GM19468 (cell line): Measurements from ENCODE around the gene CNOT2.

Source experiments
- ATAC-seq: cut with Tn5 transposase; IDR thresholded peaks from one replicate; pipeline ENCODE4 v1.9.1; 2021; ENCODE audit warnings: mild to moderate bottlenecking, moderate library complexity, moderate number of reproducible peaks; ENCODE audit not compliant: unreplicated experiment; ENCODE audit errors: extremely low read depth

The CNOT2 gene

DNA sequence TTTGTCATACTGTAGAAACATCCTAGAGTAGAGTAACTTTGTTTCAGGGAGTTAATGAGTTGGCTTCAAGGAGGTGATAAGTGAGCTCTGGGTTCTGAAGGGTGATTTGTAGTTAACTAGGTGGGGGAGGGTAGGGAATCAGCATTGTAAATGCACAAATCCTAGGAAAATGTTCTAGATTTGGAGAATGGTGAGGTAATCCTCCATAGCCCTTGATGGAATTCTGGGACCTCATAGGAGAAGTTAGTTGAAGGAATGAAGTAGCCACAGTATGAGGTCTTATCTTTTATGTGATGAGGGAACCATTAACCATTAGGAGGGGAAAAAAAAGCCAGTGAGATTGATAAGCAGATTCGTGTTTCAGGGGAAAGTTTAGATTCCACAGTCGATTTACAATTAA lies 8.0 kb downstream of the CNOT2 start:
- ATAC-seq, result no peak

DNA sequence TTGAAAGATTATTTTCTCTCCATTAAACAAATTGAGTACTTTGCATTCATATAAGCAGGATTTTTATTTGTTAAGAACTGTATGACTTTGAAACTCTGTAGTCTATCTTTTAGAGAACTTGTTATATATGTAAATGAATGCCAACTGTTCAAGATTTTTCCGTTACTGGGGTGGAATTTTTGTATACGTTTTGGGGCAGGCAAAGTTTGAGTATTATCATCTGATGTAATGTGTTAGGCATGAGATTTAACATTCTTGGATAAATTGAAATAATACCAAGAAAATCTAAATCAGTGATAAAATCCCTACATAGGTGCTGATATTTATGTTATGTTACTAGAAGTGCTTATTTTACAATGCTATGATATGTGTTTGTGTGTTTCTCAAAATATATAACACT lies 8.4 kb downstream of the CNOT2 start:
- ATAC-seq, result no peak

DNA sequence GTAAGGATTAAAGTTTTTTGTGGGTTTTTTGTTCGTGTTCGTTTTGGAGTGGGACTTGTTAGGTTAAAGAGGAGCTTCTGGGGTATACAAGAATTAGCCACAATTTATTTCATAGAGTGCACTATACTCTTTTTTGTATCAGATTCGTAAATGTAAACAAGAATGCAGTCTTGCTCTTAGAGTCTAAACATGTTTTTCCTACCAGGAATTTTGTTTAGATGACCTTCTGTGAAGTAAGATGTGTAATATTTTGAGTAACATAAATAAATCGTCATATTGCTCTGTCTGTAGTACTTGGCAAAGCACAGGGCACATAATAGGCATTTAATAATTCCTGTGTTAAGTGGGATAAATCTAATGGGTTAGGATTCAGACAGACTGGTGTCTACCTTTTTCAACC lies 9.6 kb downstream of the CNOT2 start:
- no peak for ATAC-seq

DNA sequence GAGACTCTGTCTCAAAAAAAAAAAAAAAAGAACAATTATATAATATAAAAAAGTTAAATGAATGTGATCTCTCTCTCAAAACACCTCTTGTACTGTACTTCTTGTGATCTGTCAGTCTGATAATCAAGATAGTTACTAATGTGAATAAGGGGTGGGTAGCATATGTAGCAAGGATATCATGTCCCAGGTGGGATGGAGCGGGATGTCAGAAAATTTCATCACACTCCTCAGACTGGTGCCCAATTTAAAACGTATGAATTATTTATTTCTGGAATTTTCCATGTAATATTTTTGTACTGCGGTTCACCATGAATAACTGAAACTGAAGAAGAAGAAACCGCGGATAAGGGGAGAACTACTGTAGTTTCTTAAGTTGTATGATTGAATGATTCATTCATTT lies 11.0 kb downstream of the CNOT2 start:
- no peak for ATAC-seq

DNA sequence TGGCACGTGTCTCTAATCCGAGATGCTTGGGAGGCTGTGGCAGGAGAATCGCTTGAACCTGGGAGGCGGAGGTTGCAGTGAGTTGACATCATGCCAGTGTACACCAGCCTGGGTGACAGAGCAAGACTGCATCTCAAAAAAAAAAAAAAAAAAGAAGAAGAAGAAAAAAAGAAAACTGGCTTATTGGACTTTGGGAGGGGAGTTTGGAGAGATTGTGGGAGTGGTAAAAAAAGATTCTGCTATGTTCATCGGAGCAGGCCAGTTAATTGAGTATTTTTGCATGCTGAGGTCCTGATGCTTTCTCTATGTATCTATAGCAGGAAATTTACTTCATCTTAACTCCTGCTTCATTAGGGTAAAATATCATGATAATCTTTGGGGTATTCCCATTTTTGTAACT lies 11.6 kb downstream of the CNOT2 start:
- ATAC-seq, result no peak

DNA sequence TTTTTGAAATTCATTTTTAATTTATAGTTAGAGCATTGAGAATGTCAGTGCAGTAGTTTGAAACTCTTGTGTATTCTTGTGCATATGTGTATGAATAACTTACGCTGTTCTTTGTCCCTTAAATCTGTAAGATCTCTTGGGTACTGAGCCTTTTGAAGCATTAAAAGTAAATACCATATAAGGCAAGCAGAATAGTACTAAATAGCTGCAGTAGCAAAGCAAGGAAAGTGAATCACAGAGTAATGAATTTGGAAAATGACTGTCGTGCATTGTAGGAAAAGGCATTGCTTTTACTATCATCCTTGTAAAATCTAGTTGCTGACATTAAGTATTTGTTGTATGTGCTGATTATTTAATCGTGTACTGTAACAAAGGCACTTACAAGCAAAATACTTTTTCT lies 12.1 kb downstream of the CNOT2 start:
- ATAC-seq, result no peak

DNA sequence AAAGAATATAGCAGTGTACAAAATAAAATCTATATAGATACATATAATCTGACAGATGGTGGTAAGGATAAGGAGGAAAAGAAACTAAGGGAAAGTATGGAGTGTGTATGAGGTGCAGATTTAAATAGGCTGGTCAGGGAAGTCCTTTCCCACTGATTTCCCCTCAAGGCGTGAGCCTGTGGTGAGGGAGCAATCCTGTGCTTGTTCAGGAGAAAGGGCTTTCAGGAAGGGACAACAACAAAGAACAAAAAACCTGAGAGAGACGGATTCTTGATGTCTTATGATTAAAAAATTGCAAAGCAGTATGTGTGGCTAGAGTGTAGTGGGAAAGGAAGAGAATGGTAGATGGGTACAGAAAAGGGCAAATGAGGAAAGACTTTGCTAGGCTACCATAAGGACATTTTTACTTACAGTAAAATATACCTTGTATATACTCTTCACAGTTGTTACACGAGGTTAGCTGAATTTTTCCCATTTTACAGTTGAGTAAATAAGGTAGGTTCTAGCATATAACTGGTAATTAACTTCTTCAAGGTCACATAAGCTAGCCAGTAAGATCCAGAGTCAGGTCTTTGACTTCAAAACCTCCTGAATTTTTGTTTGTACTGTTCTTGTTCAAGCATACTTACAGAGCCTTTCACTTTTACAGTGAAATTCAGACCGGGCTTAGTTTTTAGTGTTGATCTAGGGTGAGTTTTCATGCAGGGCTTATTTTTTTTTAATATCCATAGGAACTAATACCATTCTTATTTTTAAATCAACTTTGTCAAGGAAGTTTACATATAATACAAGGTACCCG lies 15.6 kb downstream of the CNOT2 start:
- no peak for ATAC-seq

DNA sequence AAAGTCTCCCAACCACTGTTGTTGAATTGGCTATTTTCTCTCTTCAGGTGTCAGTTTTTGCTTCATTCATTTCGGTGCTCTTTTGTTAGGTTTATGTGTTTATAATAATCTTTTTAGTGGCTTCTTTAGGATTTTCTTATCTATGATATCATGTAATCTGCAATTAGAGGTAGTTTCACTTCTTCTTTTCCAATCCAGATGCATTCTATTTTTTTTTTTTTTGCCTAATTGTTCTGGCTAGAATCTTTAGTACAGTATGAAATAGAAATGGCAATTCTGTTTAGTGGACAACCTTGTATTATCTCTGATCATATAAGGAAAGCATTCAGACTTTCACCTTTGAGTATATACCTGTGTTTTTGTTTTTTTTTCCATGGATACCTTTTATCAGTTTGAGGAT lies 17.4 kb downstream of the CNOT2 start:
- no peak for ATAC-seq

DNA sequence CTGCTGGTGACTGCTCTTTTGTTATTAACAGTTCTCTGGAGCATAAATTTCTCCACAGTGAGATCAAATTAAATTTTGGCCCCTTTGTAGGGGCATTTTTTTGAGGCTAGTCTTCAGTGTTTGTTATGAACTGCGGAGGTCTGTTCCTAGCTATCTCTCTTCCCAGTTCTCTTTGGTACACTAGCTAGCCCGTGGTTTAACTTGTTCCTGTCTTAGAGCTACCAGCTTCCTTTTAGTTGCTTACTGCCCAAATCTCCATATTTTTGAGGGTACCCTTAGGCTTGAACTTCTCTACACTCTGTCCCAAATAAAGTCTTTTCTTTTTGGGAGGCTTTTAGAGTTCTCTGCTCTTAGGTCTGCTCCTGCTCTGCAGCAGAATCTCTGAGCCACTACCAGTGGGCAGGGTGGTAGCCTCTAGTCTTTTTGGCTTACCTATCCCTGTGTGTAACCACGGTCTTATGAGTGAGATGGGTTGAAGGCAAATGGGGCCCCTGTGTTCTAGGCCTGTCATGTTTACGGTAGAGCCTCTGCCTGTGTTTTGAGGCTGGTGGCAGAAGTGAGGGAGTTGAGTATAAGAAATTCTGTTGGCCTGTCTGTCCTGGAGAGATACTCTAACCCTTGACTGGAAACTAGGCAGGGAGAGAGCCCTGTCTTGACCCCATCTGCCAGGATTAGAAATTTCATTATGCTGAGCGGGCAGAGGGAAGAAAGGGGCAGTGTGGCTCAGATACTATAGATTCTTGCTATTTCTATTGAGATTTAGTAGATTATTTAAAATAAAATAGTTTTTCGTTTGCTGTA lies 21.0 kb downstream of the CNOT2 start:
- ATAC-seq, result no peak

DNA sequence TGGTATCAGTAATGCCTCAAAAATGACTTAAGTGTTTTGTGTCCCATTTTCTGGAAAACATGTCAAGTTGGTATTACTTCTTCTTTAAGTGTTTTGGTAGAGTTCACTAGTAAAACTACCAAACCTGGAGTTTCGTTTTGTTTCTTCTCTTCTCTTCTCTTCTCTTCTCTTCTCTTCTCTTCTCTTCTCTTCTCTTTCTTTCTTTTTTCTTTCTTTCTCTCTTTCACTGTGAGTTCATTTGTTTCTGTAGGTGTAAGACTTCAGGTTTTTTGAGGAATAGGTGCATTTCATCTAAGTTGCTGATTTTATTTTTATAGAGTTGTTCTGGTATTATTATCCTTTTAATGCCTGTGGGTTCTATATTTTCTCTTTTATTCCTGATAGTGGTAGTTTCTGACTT lies 21.9 kb downstream of the CNOT2 start:
- no peak for ATAC-seq

DNA sequence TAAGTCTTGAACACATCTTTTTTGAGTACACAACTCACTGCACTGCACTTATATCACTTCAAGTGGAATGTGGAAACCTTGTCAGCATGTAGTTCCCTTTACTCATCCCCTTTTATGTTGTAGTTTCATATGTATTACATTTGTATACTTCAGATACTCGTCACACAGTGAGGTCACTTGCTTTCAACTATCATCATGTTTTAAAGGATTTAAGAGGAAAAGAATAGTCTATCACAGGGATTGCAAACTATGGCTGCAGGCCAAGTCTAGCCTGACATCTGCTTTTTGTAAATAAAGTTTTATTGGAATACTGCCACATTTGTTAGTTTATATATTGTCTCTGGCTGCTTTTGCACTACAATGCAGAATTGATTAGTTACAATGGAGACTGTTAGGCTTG lies 24.3 kb downstream of the CNOT2 start:
- ATAC-seq, result no peak

DNA sequence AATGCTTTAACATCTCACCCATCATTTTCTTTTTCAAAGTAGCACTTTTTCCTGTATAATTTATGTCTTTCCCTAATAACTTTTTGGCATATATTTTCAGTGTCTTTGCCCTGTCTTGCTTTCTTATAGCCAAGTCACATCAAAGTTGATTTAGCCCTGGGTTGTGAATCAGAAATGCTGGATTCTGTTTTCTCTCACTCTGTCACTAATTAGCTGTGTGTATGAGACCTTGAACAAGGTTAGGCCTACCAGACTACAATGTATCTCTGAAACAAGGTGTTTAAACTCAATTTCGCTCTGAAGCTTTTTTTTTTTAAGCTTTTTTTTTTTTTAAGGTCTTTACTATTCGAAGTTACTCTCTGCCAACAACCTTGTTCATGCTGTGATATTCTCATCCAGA lies 25.7 kb downstream of the CNOT2 start:
- no peak for ATAC-seq

DNA sequence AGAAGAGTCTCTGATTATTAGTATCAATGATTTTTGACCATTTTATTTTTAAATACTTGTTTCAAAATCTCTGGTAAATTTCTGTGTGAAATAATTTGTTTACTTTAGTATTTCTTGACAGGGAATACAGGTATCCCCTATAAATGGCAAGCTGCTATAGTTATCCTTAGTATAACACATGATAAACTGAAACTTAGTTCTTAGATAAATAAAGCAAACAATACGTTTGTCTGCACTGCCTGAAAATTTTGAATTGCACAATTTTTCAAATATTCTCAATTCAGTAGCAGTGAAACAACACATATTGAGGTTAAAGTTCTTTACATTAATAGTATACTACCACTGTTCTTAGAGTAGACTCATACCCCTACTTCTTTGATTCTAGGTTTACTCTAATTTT lies 26.9 kb downstream of the CNOT2 start:
- no peak for ATAC-seq

DNA sequence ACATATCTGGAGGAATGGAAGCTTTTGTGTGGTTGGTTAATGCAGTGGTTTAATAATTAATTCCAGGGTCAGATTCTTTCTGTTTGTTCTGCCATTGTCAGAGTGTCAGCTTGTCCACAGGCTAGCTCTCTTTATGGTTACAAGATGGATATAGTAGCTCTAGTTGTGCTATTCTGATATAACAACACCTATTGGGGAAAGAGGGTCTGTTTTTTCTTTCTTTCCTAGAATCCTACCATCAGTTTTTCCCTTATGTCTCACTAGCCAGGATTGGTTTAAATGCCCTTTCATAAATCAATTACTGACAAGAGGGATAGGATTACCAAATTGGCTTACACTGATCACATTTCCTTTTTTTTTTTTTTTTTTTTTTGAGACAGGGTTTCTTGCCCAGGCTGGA lies 27.8 kb downstream of the CNOT2 start:
- no peak for ATAC-seq

DNA sequence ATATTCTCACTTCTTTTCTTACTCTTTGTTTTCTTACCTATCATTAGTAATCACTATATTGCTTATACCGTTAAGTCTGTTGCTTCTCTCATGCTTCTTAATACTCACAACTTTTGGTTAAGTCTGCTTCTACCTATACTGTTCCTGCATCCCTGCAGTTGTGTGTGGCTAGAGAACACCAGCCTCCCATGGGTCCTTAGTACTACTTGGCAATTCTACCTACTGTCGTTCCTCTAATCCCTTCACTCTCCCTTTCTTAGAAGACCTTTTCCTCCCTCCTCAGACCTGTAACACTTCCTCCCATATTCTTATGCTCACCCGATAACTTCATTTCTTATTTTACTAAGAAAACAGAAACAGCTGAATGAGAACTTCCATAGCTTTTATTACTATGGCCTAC lies 29.3 kb downstream of the CNOT2 start:
- ATAC-seq, result no peak

DNA sequence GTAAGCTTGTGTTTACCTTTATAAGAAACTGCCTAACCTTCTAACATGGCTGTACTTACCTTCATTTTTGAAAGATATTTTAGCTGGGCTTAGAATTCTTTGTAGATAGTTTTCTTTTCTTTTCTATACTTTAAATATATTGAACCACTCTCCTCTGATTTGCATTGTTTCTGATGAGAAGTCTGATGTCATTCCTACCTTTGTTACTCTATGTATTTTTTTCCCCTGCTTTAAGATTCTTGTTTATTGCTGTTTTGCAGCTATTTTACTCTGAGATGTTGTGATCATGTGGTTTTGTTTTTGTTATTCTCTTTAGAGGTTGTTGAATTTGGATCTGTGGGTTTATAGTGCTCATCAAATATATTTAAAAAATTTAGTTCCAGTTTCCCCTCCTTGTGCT lies 31.8 kb downstream of the CNOT2 start:
- no peak for ATAC-seq

DNA sequence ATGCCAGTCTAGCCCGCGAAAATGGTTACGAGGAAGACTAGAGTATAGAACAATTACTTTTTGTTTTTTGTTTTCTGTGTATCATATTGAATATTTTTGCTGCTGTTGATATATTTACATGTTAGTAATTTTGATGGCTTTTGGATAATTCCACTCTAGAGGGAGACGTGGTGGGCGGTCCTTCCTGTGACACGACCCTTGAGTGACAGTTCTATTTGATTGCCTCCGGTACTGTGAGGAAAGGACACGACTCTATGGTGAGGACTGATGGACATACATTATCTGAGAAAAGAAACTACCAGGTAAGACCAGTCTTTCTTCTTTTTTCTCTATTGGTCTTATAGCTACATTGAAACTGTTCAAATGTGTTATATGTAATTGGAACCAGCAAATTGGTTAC lies 34.7 kb downstream of the CNOT2 start:
- no peak for ATAC-seq

DNA sequence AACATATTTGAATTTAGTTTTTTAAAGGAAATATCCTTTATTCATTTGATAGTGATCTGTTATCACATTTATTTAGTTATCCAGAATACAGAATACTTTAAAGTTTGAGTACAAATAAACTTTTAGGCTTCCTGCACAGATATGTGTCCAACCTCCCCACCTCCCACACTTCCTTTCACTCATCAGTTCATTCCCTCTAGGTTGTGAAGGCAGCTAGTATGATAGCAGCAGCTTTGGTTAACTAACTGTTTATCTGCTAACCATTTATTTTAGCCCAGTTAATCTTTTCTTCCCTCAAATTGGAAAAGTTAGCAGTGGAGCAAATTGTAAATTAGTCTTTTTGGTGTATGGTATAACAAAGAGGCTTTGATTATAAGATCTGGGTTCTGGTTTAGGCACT lies 35.7 kb downstream of the CNOT2 start:
- no peak for ATAC-seq

DNA sequence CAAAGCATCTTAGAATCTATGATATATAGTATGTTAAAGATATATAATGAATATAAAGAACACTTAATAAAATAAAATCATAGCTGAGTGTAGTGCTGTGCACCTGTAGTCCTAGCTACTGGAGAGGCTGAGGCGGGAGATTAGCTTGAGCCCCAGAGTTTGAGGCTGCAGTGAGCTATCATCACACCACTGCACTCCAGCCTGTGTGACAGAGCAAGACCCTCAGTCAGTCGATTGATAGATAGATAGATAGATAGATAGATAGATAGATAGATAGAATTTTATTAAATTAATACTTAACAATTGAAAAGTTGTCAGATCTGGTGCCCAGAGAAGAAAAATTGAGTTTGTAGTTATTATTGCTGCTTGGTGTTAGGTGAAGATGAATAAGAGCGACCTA lies 40.0 kb downstream of the CNOT2 start:
- no peak for ATAC-seq

DNA sequence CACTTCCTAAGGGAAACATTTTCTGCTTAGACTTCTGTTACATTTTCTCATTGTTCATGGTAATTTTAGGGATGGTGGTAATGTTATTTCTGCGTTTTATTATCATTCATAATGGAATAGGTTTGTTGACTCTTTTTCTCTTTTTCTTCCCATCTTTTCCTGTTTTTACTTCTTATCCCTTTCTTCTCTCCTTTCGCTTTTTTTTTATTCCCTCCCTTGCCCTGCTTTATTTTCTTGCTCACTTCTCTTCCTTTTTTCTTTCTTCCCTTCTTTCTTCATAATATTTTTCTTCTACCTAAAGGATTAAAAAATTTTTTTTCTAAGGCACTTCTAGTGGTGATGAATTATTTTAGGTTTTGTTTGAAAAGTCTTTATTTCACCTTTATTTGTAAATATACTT lies 45.6 kb downstream of the CNOT2 start:
- no peak for ATAC-seq

DNA sequence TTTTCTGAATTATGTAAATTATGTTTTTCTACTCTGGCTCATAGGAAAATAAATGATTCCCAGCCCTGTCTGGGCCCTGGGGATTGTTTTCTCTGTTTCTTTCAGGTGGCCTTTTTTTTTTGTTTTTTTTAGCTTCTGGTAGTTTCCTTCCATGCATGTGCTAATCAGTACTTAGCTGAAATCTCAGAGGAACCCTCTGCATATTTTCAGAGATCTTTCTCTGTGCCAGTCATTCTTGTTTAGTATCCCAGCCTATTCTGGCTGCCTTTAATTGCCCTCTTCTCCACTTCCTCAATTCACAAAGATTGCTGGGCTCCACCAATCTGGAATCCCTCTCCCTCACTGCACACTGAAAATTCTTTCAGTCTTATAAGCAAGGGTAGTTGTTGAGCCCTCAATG lies 46.9 kb downstream of the CNOT2 start:
- no peak for ATAC-seq
